HS-27A (cell line): ENCODE data around the gene NEK1.
"Not testable (repeated sequence)": the region's sequence is repeated elsewhere in the genome, so short reads cannot be mapped to it uniquely, and the experiment has no call there.

Experiments
- DNase-seq: peaks from one replicate; pipeline ENCODE4 v3.0.0-alpha.2; 2012; ENCODE audit warnings: low read depth, missing footprints

The NEK1 gene

DNA sequence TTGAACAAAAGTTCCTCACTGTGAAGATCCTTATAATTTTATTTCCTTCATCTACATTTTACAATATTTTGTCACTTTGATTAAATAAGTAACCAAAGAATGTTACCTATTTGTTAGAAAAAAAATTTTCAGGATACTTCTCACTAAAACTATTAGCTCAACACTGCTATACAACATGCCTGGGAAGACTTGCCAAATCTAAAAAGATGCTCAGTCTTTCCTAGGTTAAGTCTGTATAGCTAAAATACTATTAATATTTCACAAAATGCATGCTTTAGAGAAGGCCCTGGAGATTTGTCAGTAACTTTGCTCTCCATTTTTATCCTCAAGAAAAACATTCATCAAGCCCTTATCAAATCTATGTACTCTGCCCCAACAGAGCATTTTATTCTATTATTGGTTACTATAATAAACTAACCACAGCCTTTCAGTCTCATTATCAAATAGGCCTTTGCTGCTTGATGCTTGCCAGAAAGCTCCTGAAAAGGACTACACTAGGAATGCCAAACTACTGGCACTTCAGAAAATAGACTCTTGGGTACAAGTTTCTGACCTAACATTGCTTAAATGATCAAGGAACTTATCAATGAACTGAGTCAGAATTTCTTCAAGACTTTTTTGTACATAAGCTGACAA lies 17.7 kb downstream of the NEK1 start:
- no peak for DNase-seq

- DNase-seq, result no peak
Observed at GRCh38 chr4:169593050-169593560, 19.3 kb downstream of the NEK1 start.

GRCh38 chr4:169583563-169583962 lies 28.8 kb downstream of the NEK1 start:
- no peak for DNase-seq

- no peak for DNase-seq
Observed at GRCh38 chr4:169582706-169583105, 29.7 kb downstream of the NEK1 start.

DNA sequence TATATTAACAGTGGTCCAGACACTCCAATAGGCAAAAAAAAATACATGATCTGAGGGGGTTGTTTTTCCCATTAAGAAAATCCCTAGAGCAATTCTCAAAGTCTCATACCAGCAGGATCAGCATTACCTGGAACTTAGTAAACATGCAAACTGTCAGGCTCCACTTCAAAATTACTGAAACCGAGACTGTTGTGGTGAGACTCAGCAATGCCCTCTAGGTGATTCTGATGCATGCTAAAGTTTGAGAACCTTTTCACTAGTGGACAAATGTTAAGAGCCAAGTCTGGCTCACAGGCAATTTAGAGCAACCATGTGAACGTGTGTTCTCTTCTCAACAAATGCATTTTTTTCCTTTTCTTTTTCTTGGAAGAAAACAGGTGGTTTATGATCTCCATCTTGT lies 30.2 kb downstream of the NEK1 start:
- DNase-seq, result no peak

DNA sequence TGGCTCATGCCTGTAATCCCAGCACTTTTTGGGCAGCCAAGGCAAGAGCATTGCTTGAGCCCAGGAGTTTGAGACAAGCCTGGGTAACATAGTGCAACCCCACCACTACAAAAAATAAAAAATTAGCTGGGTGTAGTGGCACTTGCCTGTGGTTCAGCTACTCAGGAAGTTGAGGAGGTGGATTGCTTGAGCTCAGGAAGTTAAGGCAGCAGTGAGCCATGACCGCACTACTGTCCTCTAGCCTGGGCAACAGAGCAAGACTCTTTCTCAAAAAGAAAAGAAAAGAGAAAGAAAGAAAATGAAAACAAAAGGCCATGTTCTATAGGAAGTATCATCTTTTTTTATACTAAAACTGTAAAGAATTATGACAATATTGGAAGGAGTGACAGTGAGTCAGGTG lies 38.5 kb downstream of the NEK1 start:
- no peak for DNase-seq

- no peak for DNase-seq
Observed at GRCh38 chr4:169571435-169571834, 40.9 kb downstream of the NEK1 start.

DNA sequence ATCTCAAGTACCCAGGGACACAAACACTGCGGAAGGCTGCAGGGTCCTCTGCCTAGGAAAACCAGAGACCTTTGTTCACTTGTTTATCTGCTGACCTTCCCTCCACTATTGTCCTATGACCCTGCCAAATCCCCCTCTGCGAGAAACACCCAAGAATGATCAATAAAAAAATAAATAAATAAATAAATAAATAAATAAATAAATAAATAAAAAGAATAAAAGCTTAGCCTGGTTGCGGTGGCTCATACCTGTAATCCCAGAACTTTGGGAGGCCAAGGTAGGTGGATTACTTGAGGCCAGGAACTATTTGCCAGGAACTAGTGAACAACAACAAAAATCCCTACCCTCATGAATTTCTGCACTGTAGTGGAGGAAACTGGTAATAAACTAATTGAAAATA lies 41.4 kb downstream of the NEK1 start:
- DNase-seq, result not testable (repeated sequence)

- DNase-seq, result not testable (repeated sequence)
Observed at GRCh38 chr4:169570266-169570665, 42.1 kb downstream of the NEK1 start.

GRCh38 chr4:169569188-169569587 lies 43.2 kb downstream of the NEK1 start:
- DNase-seq, result not testable (repeated sequence)

GRCh38 chr4:169567916-169568315 lies 44.5 kb downstream of the NEK1 start:
- DNase-seq, result no peak

DNA sequence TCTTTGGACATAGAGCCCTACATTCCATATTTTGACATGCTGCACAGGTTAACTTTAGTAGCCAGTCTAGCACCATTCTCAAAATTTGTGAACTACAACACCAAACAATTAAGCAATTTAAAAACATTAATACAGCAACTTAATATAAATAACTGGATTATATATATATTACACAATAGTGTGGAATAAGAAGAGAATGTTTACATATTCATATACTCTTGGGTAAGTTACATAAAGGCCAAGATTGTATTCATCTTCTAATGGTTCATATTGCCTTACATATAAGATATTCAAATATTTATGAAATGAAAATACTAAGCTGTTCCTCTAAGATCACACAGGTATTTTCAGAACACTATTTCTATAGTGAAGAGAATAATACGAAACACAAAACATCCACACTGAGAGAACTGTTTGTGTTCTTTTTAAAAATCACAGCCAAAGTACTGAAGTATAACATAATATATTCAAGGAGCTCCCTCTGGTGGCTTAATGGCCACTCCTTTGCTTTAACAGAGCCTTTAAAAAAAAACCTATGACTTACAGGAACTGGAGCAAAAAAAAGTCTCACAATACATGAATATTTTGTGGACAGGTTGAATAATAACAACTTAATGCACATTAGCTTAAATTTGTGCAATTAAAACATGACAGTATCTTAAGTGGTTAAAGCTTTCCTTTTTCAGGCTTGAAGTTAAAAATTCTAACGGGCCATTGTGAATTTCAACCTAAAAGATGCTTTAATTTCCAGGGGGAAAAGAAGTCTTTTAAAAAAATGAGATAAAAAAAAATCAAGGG lies 46.2 kb downstream of the NEK1 start:
- peak; percentile 20 for DNase-seq

GRCh38 chr4:169565606-169566005 lies 46.8 kb downstream of the NEK1 start:
- no peak for DNase-seq

GRCh38 chr4:169557061-169557636 lies 55.2 kb downstream of the NEK1 start:
- peak; percentile 26 for DNase-seq

GRCh38 chr4:169546548-169546947 lies 65.8 kb downstream of the NEK1 start:
- not testable (repeated sequence) for DNase-seq

- DNase-seq, result no peak
Observed at GRCh38 chr4:169540774-169541173, 71.6 kb downstream of the NEK1 start.

- DNase-seq, result no peak
Observed at GRCh38 chr4:169530048-169530447, 82.3 kb downstream of the NEK1 start.

DNA sequence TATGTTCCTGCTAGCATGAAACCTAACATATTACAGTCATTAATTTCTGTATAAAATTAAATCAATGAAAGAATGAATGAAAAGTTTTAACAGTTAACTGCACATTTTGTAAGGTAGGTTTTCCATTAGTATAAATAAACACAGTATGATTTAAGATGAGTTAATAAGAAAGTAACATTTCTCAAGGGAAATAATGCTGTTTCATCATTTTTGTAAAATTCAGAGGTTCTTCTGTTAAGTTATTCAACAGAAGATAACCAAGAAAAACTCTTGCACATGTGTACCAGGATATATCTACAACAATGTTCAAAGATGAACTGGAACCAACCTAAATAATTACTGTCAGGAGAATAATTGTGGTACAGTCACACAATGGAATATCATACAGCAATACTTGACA lies 88.6 kb downstream of the NEK1 start:
- no peak for DNase-seq

GRCh38 chr4:169510617-169511016 lies 101.8 kb downstream of the NEK1 start:
- DNase-seq, result no peak

DNA sequence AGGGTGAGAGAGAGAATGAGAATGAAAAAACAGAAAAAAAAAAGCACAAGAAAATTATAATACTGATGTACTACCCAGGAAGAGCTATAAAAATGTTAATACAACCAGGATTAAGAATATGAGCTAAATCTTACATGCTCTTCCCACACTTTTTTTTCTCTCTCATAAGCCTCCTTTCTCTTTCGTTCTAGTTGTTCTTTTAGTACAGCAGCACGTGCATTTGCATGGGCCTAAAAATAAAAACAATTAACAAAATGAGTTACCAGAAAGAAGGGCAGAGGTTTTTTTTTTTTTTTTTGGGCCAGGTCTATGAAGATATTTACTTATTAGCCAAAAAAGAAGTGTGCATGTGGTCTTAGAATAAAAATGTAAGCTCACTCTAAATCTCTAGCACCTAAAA lies 105.5 kb downstream of the NEK1 start:
- DNase-seq, result no peak

GRCh38 chr4:169499907-169500306 lies 112.5 kb downstream of the NEK1 start:
- DNase-seq, result not testable (repeated sequence)

- DNase-seq, result not testable (repeated sequence)
Observed at GRCh38 chr4:169494234-169494633, 118.1 kb downstream of the NEK1 start.

- no peak for DNase-seq
Observed at GRCh38 chr4:169493164-169493524, 119.2 kb downstream of the NEK1 start.
